ENCODE results near the gene DYRK1A.

GRCh38 chr21:37568916-37569315, 202.3 kb downstream of the DYRK1A start:
- TF ChIP-seq TAF1 (IDR thresholded peaks at IDR 0.05; ENCODE audit: low read depth, low read length) (no peak), POLR2A (IDR thresholded peaks at IDR 0.05; ENCODE audit: low read depth, low read length) (no peak), POLR2AphosphoS5 (IDR thresholded peaks at IDR 0.05; ENCODE audit: low read depth, low read length) (no peak), SPI1 (IDR thresholded peaks at IDR 0.05; ENCODE audit: low read depth, low read length) (no peak), POU2F2 (IDR thresholded peaks at IDR 0.05; ENCODE audit: low read depth, low read length) (no peak)

Measured in GM12891 (cell line).